ENCODE data around the gene PRKN.

PRKN gene

GRCh38 chr6:162435071-162435470, 292.5 kb downstream of the PRKN start:
- TF ChIP-seq ARNTL (CRISPR knock-in tag; IDR thresholded peaks at IDR 0.05; ENCODE audit: borderline replicate concordance, low read depth), result no peak
- TF ChIP-seq ZNF565 (CRISPR knock-in tag; conservative IDR thresholded peaks at IDR 0.05; ENCODE audit: low read depth), result no peak
- no peak for TF ChIP-seq BACH2 (CRISPR knock-in tag; IDR thresholded peaks at IDR 0.05; ENCODE audit: borderline replicate concordance)
- TF ChIP-seq TSHZ2 (CRISPR knock-in tag; IDR thresholded peaks at IDR 0.05), result no peak
- no peak for TF ChIP-seq OSR1 (CRISPR knock-in tag; IDR thresholded peaks at IDR 0.05)
- no peak for ATAC-seq

DNA sequence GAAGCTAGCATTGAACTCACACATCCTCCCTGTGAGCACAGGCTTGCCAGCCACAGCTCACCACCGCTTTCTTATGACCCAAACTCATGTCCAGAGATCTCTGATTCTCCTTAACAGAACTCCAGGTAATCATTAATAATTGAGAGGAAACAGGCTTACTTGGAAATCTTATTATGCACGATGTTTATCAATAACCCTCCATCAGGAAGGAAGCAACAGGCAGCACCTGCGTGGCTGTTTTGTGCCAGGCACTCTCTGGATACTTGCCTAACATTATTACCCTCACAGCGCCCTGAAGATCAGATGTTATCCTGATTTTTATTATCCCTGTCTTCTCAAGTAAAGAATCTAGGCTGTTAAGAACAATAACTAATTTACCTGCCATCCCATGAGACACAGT, 306.6 kb downstream of the PRKN start:
- TF ChIP-seq SNAI2 (CRISPR knock-in tag; IDR thresholded peaks at IDR 0.05) (no peak), ESRRG (CRISPR knock-in tag; IDR thresholded peaks at IDR 0.05) (no peak), ZNF70 (CRISPR knock-in tag; IDR thresholded peaks at IDR 0.05) (no peak), ZNF565 (CRISPR knock-in tag; conservative IDR thresholded peaks at IDR 0.05; ENCODE audit: low read depth) (no peak), OSR1 (CRISPR knock-in tag; IDR thresholded peaks at IDR 0.05) (no peak)
- no peak for ATAC-seq

GRCh38 chr6:162416831-162417537, 310.6 kb downstream of the PRKN start:
- no peak for TF ChIP-seq TOX (CRISPR knock-in tag; IDR thresholded peaks at IDR 0.05; ENCODE audit: borderline replicate concordance)
- TF ChIP-seq TCF4 (CRISPR knock-in tag; IDR thresholded peaks at IDR 0.05; ENCODE audit: borderline replicate concordance), result peak; percentile 88
- ATAC-seq, result no peak

DNA sequence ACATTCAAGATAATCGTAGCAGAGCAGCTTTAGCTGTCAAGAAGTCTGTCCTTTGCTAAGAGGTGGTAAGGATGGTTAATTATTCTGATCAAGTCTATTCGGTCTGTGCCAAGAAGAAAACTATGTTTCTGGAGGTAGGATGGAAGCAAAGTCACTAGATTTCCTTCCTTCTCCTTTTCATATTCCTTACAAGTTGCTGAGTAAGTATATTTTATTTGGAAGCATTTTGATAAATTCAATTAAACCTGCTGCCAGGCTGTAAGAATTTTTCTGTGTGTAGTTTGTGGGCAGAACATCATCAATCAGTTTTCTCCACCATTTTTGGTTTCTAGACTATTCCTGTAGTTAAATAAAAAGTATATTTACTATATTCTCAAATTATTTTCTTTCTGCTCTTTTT, 311.3 kb downstream of the PRKN start:
- TF ChIP-seq CSDC2 (CRISPR knock-in tag; IDR thresholded peaks at IDR 0.05) (no peak), ZNF8 (CRISPR knock-in tag; IDR thresholded peaks at IDR 0.05) (no peak), BACH2 (CRISPR knock-in tag; IDR thresholded peaks at IDR 0.05; ENCODE audit: borderline replicate concordance) (no peak), ZFP3 (CRISPR knock-in tag; IDR thresholded peaks at IDR 0.05) (no peak)
- TF ChIP-seq, protein P1, sequence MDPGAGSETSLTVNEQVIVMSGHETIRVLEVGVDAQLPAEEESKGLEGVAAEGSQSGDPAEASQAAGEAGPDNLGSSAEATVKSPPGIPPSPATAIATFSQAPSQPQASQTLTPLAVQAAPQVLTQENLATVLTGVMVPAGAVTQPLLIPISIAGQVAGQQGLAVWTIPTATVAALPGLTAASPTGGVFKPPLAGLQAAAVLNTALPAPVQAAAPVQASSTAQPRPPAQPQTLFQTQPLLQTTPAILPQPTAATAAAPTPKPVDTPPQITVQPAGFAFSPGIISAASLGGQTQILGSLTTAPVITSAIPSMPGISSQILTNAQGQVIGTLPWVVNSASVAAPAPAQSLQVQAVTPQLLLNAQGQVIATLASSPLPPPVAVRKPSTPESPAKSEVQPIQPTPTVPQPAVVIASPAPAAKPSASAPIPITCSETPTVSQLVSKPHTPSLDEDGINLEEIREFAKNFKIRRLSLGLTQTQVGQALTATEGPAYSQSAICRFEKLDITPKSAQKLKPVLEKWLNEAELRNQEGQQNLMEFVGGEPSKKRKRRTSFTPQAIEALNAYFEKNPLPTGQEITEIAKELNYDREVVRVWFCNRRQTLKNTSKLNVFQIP (CRISPR knock-in tag; IDR thresholded peaks at IDR 0.05; ENCODE audit: borderline replicate concordance, low read depth), result no peak
- no peak for ATAC-seq

GRCh38 chr6:162409741-162410691, 317.6 kb downstream of the PRKN start:
- TF ChIP-seq RARB (CRISPR knock-in tag; IDR thresholded peaks at IDR 0.05) (no peak), ESRRG (CRISPR knock-in tag; IDR thresholded peaks at IDR 0.05) (no peak), CSDC2 (CRISPR knock-in tag; IDR thresholded peaks at IDR 0.05) (no peak), BACH2 (CRISPR knock-in tag; IDR thresholded peaks at IDR 0.05; ENCODE audit: borderline replicate concordance) (no peak), PPARA (CRISPR knock-in tag; IDR thresholded peaks at IDR 0.05; ENCODE audit: borderline replicate concordance) (no peak), TCF4 (CRISPR knock-in tag; IDR thresholded peaks at IDR 0.05; ENCODE audit: borderline replicate concordance) (no peak), ARNTL (CRISPR knock-in tag; IDR thresholded peaks at IDR 0.05; ENCODE audit: borderline replicate concordance, low read depth) (no peak), CSRNP3 (CRISPR knock-in tag; IDR thresholded peaks at IDR 0.05) (no peak), ZFP30 (CRISPR knock-in tag; IDR thresholded peaks at IDR 0.05) (no peak), TOX (CRISPR knock-in tag; IDR thresholded peaks at IDR 0.05; ENCODE audit: borderline replicate concordance) (no peak), SNAI2 (CRISPR knock-in tag; IDR thresholded peaks at IDR 0.05) (no peak), CREB5 (CRISPR knock-in tag; IDR thresholded peaks at IDR 0.05; ENCODE audit: low read depth) (no peak), GLIS3 (CRISPR knock-in tag; IDR thresholded peaks at IDR 0.05) (no peak)
- TF ChIP-seq, protein P2, sequence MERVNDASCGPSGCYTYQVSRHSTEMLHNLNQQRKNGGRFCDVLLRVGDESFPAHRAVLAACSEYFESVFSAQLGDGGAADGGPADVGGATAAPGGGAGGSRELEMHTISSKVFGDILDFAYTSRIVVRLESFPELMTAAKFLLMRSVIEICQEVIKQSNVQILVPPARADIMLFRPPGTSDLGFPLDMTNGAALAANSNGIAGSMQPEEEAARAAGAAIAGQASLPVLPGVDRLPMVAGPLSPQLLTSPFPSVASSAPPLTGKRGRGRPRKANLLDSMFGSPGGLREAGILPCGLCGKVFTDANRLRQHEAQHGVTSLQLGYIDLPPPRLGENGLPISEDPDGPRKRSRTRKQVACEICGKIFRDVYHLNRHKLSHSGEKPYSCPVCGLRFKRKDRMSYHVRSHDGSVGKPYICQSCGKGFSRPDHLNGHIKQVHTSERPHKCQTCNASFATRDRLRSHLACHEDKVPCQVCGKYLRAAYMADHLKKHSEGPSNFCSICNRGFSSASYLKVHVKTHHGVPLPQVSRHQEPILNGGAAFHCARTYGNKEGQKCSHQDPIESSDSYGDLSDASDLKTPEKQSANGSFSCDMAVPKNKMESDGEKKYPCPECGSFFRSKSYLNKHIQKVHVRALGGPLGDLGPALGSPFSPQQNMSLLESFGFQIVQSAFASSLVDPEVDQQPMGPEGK (CRISPR knock-in tag; IDR thresholded peaks at IDR 0.05; ENCODE audit: borderline replicate concordance), result no peak
- TF ChIP-seq, protein P1 (CRISPR knock-in tag; IDR thresholded peaks at IDR 0.05; ENCODE audit: borderline replicate concordance, low read depth), result no peak

More at GRCh38 chr6:162409741-162410691, 317.6 kb downstream of the PRKN start:
- no peak for ATAC-seq

Data from SK-N-SH treated with all-trans-retinoic acid at 6 μM for 48 hours (cell line).